M059J (cell line): ENCODE data around the gene TTYH3. TPM values are rescaled to one million over a fixed set of nuclear protein-coding genes. Genes with fewer than 3 reads are reported as not detected.
A peak's percentile ranks its signal among the peaks of the same experiment; 100 is the strongest.

ENCODE experiments used
- DNase-seq: peaks from one replicate; pipeline ENCODE4 v3.0.0-alpha.2; 2012; ENCODE audit warnings: low read depth
- total RNA-seq: library from RNA; depleted of rRNA; stranded (reverse); fragments of >200 nt; shearing (Covaris generic); gene quantifications from 2 replicates; pipeline ENCODE4 v1.2.3, GENCODE V29; 2014

TTYH3 gene
- total RNA-seq, 1 experiment from 2014 or later: 38.9 TPM

- no peak for DNase-seq
These were observed 3.4 kb downstream of the TTYH3 start for GRCh38 chr7:2635148-2635668.

- DNase-seq: peak; percentile 43
These were observed 4.3 kb downstream of the TTYH3 start for GRCh38 chr7:2635810-2636701.

GRCh38 chr7:2637066-2637471 lies 5.3 kb downstream of the TTYH3 start:
- no peak for DNase-seq

GRCh38 chr7:2637505-2638223 lies 5.9 kb downstream of the TTYH3 start:
- no peak for DNase-seq

GRCh38 chr7:2638224-2638991 lies 6.6 kb downstream of the TTYH3 start:
- DNase-seq: peak; percentile 78

- no peak for DNase-seq
These were observed 7.4 kb downstream of the TTYH3 start for GRCh38 chr7:2639181-2639681.

- DNase-seq: no peak
These were observed 8.1 kb downstream of the TTYH3 start for GRCh38 chr7:2639695-2640481.

GRCh38 chr7:2640482-2640830 lies 8.7 kb downstream of the TTYH3 start:
- DNase-seq: peak; percentile 82

GRCh38 chr7:2640846-2641316 lies 9.1 kb downstream of the TTYH3 start:
- peak; percentile 75 for DNase-seq

GRCh38 chr7:2641406-2642393 lies 9.9 kb downstream of the TTYH3 start:
- DNase-seq: peak; percentile 98

- no peak for DNase-seq
These were observed 11.8 kb downstream of the TTYH3 start for GRCh38 chr7:2643386-2644219.

- no peak for DNase-seq
These were observed 12.4 kb downstream of the TTYH3 start for GRCh38 chr7:2644220-2644561.

- DNase-seq: no peak
These were observed 12.9 kb downstream of the TTYH3 start for GRCh38 chr7:2644562-2645273.

GRCh38 chr7:2645274-2645868 lies 13.6 kb downstream of the TTYH3 start:
- peak; percentile 42 for DNase-seq

GRCh38 chr7:2646336-2646679 lies 14.5 kb downstream of the TTYH3 start:
- no peak for DNase-seq

- no peak for DNase-seq
These were observed 15.1 kb downstream of the TTYH3 start for GRCh38 chr7:2646680-2647571.
